ENCODE data around the gene SERPINB3.

DNA sequence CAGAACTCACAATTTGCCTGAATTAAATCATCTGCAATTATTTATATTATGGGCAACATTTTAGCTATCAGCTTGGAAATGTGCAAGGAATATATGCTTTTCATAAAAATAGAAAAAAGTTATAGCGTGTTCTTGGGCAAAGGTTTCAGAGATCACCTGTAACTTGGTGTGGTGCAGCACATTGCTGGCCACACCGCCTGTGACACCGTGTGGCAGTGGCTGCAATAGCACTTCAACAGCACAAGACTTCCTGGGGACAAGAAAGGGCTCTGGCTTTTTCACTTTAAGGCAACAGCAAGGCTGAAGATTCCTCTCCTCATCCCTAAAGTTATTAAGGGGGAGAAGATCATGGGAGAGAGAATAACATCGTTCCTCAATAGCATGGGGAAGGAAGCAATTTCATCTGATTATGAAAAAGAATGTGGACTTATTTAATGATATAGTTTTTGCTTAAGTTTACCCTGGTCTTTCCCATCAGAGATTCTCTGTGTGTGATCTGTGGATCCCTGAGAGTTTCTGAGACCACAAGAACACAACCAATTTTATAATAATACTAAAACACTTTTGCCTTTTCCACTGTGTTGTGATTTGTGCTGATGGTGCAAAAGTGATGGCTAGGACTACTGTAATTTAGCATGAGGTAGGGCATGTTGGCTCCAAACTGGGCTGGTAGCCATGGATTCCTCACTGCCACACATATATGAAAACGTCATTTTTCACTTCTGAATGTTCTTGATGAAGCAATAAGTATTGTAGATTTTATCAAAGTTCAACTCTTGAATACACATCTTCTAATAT lies 15.0 kb upstream of the SERPINB3 start:
- TF ChIP-seq, protein P1, sequence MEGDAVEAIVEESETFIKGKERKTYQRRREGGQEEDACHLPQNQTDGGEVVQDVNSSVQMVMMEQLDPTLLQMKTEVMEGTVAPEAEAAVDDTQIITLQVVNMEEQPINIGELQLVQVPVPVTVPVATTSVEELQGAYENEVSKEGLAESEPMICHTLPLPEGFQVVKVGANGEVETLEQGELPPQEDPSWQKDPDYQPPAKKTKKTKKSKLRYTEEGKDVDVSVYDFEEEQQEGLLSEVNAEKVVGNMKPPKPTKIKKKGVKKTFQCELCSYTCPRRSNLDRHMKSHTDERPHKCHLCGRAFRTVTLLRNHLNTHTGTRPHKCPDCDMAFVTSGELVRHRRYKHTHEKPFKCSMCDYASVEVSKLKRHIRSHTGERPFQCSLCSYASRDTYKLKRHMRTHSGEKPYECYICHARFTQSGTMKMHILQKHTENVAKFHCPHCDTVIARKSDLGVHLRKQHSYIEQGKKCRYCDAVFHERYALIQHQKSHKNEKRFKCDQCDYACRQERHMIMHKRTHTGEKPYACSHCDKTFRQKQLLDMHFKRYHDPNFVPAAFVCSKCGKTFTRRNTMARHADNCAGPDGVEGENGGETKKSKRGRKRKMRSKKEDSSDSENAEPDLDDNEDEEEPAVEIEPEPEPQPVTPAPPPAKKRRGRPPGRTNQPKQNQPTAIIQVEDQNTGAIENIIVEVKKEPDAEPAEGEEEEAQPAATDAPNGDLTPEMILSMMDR (IDR thresholded peaks at IDR 0.05) = no peak
- no peak for TF ChIP-seq POLR2A (IDR thresholded peaks at IDR 0.05)

All from ovary (tissue), 3 donors.